ENCODE data around the gene ARRDC2. TPM values are rescaled to one million over a fixed set of nuclear protein-coding genes. Genes with fewer than 3 reads are reported as not detected.

The ARRDC2 gene
- total and polyA plus RNA-seq, 2 of the 13 experiments (the other 11 are each of a cell fraction or from before 2014, with no cell fraction given) = 2.1 to 3.4 TPM

- 17% methylated on average over 3 of the region's 8 CpGs for WGBS (ENCODE audit: low lambda C conversion rate)
- Histone ChIP-seq H3K4me1 (ENCODE audit: insufficient read depth, low read length) (no peaks in the 10 kb centered on the region), H3K9me3 (ENCODE audit: low read length) (no peaks in the 10 kb centered on the region), H3K27ac (ENCODE audit: extremely low read length, insufficient read depth, low read length) (no peak overlapping the region), H3K79me2 (ENCODE audit: insufficient read depth, low read length) (no peaks in the 10 kb centered on the region), H2AFZ (ENCODE audit: low read length) (no peak overlapping the region), H3K36me3 (replicated peaks in 1 of 2; ENCODE audit: control insufficient read depth in 1 of 2, insufficient read depth in 2 of 2, low read length in 2 of 2) (no peaks in the 10 kb centered on the region), H3K4me3 (replicated peaks in 1 of 3; ENCODE audit: insufficient read depth in 1 of 3, low read depth in 2 of 3, low read length in 3 of 3) (no peak overlapping the region), H3K4me2 (ENCODE audit: low read depth, low read length) (no peak overlapping the region), H3K9ac (ENCODE audit: insufficient read depth, low read depth, low read length) (no peak overlapping the region), H4K20me1 (ENCODE audit: insufficient read depth, low read length) (no peaks in the 10 kb centered on the region), H3K27me3 (ENCODE audit: control insufficient read depth in 1 of 2, insufficient read depth in 2 of 2, low read length in 2 of 2) (peaks cover 1 to 44% of the 10 kb centered on the region in 2 experiments; a peak in 2 of 5 replicates)
- ATAC-seq = no peak
- in situ Hi-C loops (cut with HindIII; ENCODE audit: extremely low pct_ligation_motif_present, low pct_unique_long_range_greater_than_20kb) = no loop called here
- ChIA-PET CTCF (ENCODE audit: low intra/inter-chr PET ratio, low total read pairs) (no interaction called here), POLR2A (no interaction called here)
- TF ChIP-seq ZNF747 (CRISPR knock-in tag; IDR thresholded peaks at IDR 0.05; ENCODE audit: borderline replicate concordance) (no peak), ZNF567 (CRISPR knock-in tag; IDR thresholded peaks at IDR 0.05; ENCODE audit: borderline replicate concordance) (no peak), ZNF512B (CRISPR knock-in tag; IDR thresholded peaks at IDR 0.05; ENCODE audit: borderline replicate concordance) (no peak), SAFB2 (CRISPR knock-in tag; IDR thresholded peaks at IDR 0.05; ENCODE audit: borderline replicate concordance, low read depth) (no peak), ZNF207 (IDR thresholded peaks at IDR 0.05; ENCODE audit: borderline replicate concordance) (no peak), MAFG (CRISPR knock-in tag; IDR thresholded peaks at IDR 0.05) (no peak), AHR (CRISPR knock-in tag; IDR thresholded peaks at IDR 0.05) (no peak), ZNF710 (CRISPR knock-in tag; IDR thresholded peaks at IDR 0.05; ENCODE audit: borderline replicate concordance) (no peak), SNAPC2 (CRISPR knock-in tag; IDR thresholded peaks at IDR 0.05) (no peak), ZKSCAN8 (CRISPR knock-in tag; IDR thresholded peaks at IDR 0.05; ENCODE audit: borderline replicate concordance) (no peak), ZNF644 (CRISPR knock-in tag; IDR thresholded peaks at IDR 0.05; ENCODE audit: low read depth) (no peak)
- BruUV-seq (replicated peaks) = no TSS peak
- intact Hi-C loops (cut with micrococcal nuclease; ENCODE audit: unreplicated experiment) = no loop called here
- DNase-seq (ENCODE audit: low spot score) = no peak
- no peak for FAIRE-seq
Measured at GRCh38 chr19:17975032-17975431, 32.9 kb upstream of the ARRDC2 start.
